ENCODE measurements around the gene MSRB2.
"Not testable (repeated sequence)": the region's sequence is repeated elsewhere in the genome, so short reads cannot be mapped to it uniquely, and the experiment has no call there.

The MSRB2 gene

GRCh38 chr10:23063973-23064812 lies 31.2 kb upstream of the MSRB2 start:
- Histone ChIP-seq H3F3A (ENCODE audit: control insufficient read depth, insufficient read depth) (no peaks in the 10 kb centered on the region), H4K20me1 (ENCODE audit: control insufficient read depth, insufficient read depth, low read depth, low read length) (no peaks in the 10 kb centered on the region; the same call in 1 of the 2 replicates), H3K27ac (ENCODE audit: low read depth, low read length) (no peak overlapping the region), H3K9me3 (ENCODE audit: control insufficient read depth, insufficient read depth, low read length) (no peaks in the 10 kb centered on the region), H3K4me3 (ENCODE audit: low read length) (no peak overlapping the region), H3K36me3 (ENCODE audit: control insufficient read depth, low read length) (no peaks in the 10 kb centered on the region), H3K79me2 (ENCODE audit: control insufficient read depth, low read length) (no peaks in the 10 kb centered on the region), H3K27me3 (ENCODE audit: control insufficient read depth, low read length) (no peaks in the 10 kb centered on the region; the same call in 1 of the 2 replicates), H3K4me2 (ENCODE audit: low read length) (no peak overlapping the region), H3K4me1 (ENCODE audit: control insufficient read depth, low read length) (no peaks in the 10 kb centered on the region), H3K9me2 (replicated peaks; ENCODE audit: control insufficient read depth, low read length) (no peaks in the 10 kb centered on the region)
- TF ChIP-seq CTCF (IDR thresholded peaks at IDR 0.05; ENCODE audit: low read depth, low read length, poor library complexity, severe bottlenecking) (no peak), EZH2phosphoT487 (IDR thresholded peaks at IDR 0.05; ENCODE audit: borderline replicate concordance, low read length) (no peak)

- H4K20me1 ChIP-seq (ENCODE audit: control insufficient read depth, insufficient read depth, low read depth, low read length); H3K27ac ChIP-seq (ENCODE audit: low read depth, low read length); H3F3A ChIP-seq (ENCODE audit: control insufficient read depth, insufficient read depth); H3K4me3 ChIP-seq (ENCODE audit: low read length); H3K4me2 ChIP-seq (ENCODE audit: low read length); H3K9me2 ChIP-seq (replicated peaks; ENCODE audit: control insufficient read depth, low read length); H3K4me1 ChIP-seq (ENCODE audit: control insufficient read depth, low read length); H3K79me2 ChIP-seq (ENCODE audit: control insufficient read depth, low read length); H3K9me3 ChIP-seq (ENCODE audit: control insufficient read depth, insufficient read depth, low read length); H3K27me3 ChIP-seq (ENCODE audit: control insufficient read depth, low read length); H3K36me3 ChIP-seq (ENCODE audit: control insufficient read depth, low read length): not testable (repeated sequence)
Observed at GRCh38 chr10:23064813-23065114, 30.6 kb upstream of the MSRB2 start.

GRCh38 chr10:23065181-23065948 lies 30.0 kb upstream of the MSRB2 start:
- no peak overlapping the region for H3K4me3 ChIP-seq (ENCODE audit: low read length)
- no peak overlapping the region for H3K27ac ChIP-seq (ENCODE audit: low read depth, low read length)
- H3F3A ChIP-seq (ENCODE audit: control insufficient read depth, insufficient read depth): no peaks in the 10 kb centered on the region
- H3K36me3 ChIP-seq (ENCODE audit: control insufficient read depth, low read length): no peaks in the 10 kb centered on the region
- no peaks in the 10 kb centered on the region for H3K9me3 ChIP-seq (ENCODE audit: control insufficient read depth, insufficient read depth, low read length)
- H3K79me2 ChIP-seq (ENCODE audit: control insufficient read depth, low read length): no peaks in the 10 kb centered on the region
- H3K4me2 ChIP-seq (ENCODE audit: low read length): no peak overlapping the region
- H3K4me1 ChIP-seq (ENCODE audit: control insufficient read depth, low read length): no peaks in the 10 kb centered on the region
- H3K9me2 ChIP-seq (replicated peaks; ENCODE audit: control insufficient read depth, low read length): no peaks in the 10 kb centered on the region
- TF ChIP-seq CTCF (IDR thresholded peaks at IDR 0.05; ENCODE audit: low read depth, low read length, poor library complexity, severe bottlenecking) (no peak), EZH2phosphoT487 (IDR thresholded peaks at IDR 0.05; ENCODE audit: borderline replicate concordance, low read length) (no peak)
- H3K27me3 ChIP-seq (ENCODE audit: control insufficient read depth, low read length): peaks cover 4% of the 10 kb centered on the region
- no peaks in the 10 kb centered on the region; the same call in 1 of the 2 replicates for H4K20me1 ChIP-seq (ENCODE audit: control insufficient read depth, insufficient read depth, low read depth, low read length)

- Histone ChIP-seq H3K4me2 (ENCODE audit: low read length) (no peak overlapping the region), H3K27ac (ENCODE audit: low read depth, low read length) (no peak overlapping the region), H3K27me3 (ENCODE audit: control insufficient read depth, low read length) (peaks cover 11% of the 10 kb centered on the region), H3K4me3 (ENCODE audit: low read length) (no peak overlapping the region), H3K79me2 (ENCODE audit: control insufficient read depth, low read length) (no peaks in the 10 kb centered on the region), H3K4me1 (ENCODE audit: control insufficient read depth, low read length) (no peaks in the 10 kb centered on the region), H3F3A (ENCODE audit: control insufficient read depth, insufficient read depth) (no peaks in the 10 kb centered on the region), H4K20me1 (ENCODE audit: control insufficient read depth, insufficient read depth, low read depth, low read length) (no peaks in the 10 kb centered on the region), H3K9me3 (ENCODE audit: control insufficient read depth, insufficient read depth, low read length) (no peaks in the 10 kb centered on the region), H3K9me2 (replicated peaks; ENCODE audit: control insufficient read depth, low read length) (no peaks in the 10 kb centered on the region), H3K36me3 (ENCODE audit: control insufficient read depth, low read length) (no peaks in the 10 kb centered on the region)
- TF ChIP-seq CTCF (IDR thresholded peaks at IDR 0.05; ENCODE audit: low read depth, low read length, poor library complexity, severe bottlenecking) (no peak), EZH2phosphoT487 (IDR thresholded peaks at IDR 0.05; ENCODE audit: borderline replicate concordance, low read length) (no peak)
Observed at GRCh38 chr10:23067337-23067736, 28.0 kb upstream of the MSRB2 start.
